Fibroblast of skin of left biceps (primary cell): ENCODE results near the gene GABRG3.
A peak's percentile ranks its signal among the peaks of the same experiment; 100 is the strongest.
"Not testable (repeated sequence)": the region's sequence is repeated elsewhere in the genome, so short reads cannot be mapped to it uniquely, and the experiment has no call there.

Source experiments
- DNase-seq, 2 experiments: peaks; one replicate each; pipeline ENCODE4 v3.0.0-alpha.2; 2013; ENCODE audit warnings: low read depth in 2 of 2

GABRG3 gene

DNA sequence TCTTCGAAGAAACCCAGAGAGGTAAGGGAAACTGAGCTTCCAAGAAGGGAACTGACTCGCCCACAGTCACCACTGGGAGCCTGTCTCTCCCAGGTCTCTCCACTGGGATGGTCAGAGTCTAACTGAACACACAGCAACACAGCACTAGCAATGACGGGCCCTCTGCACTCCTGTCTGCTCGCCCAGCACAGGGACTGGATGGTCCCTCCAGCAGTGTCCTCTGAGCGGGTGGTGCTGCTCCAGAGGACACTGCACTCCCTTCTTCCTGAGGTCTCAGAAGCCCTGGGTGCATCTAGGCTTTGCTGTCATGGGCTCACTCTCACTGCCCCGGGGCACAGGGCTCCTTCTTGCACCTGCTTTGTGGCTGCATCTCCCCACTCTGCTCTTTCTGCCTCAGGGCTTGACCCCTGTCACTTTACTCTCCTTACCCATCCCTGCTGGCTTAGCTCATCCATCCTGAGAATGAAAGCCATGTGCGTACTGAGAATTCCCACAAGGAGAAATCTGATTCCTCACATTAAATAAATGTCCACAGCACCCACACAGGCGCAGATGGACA lies 356.6 kb downstream of the GABRG3 start:
- no peak for DNase-seq

GRCh38 chr15:27328186-27328585 lies 357.2 kb downstream of the GABRG3 start:
- no peak for DNase-seq

DNA sequence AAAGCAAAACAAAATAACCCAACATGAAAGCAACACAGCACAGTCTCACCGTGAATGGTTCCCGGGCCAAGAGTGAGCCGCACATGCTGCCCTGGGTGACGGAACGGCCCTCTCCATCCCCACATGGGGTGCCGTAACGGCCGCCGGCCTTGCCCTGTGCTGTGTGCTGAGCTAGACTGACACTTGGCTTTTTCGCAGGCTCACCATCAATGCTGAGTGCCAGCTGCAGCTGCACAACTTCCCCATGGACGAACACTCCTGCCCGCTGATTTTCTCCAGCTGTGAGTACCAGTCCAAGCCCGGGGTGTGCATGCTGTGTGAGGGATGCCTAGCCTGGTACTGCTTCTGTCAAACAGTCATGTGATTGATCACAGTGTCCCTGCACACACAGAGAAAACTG lies 357.6 kb downstream of the GABRG3 start:
- DNase-seq = no peak

GRCh38 chr15:27330326-27330725 lies 359.3 kb downstream of the GABRG3 start:
- DNase-seq = no peak

DNA sequence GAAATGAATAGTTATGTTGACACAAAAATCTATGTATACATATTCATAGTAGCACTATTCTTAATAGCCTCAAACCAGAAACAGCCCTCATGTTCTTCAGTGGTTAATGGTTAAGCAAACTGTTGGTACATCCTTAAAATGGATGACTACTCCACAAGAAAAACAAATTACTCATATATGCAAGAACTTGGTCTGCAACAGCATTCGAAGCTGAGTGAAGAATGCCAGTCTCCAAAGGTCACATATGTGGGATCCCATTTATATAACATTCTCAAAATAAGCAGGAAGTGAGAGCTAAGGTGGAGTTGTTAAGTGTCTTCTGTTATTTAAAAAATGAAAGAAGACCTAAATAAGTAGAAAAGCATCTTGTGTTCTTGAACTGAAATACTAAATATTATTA lies 365.7 kb downstream of the GABRG3 start:
- DNase-seq = no peak

DNA sequence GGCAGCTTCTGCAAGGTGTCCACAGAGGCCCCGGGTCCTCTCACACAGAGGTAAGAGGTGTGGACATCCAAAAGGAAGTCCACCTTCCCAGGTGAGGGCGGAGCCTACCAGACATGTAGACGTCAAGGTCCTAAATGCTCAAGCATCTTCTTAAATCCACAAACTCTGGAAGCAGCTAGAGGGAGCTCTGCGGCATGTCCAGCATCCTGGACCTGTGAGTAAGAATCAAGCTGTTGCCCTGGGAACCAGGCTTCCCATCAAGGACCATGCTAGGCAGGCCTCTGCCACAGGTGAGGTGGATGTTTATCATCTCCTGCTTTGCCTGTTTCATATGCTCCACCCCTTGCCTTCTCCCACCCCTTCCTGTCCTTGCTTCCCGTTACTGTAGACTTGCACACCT lies 368.2 kb downstream of the GABRG3 start:
- DNase-seq = no peak

GRCh38 chr15:27341780-27342343 lies 370.9 kb downstream of the GABRG3 start:
- no peak for DNase-seq

- no peak for DNase-seq
Observed at GRCh38 chr15:27342991-27343390, 372.0 kb downstream of the GABRG3 start.

GRCh38 chr15:27352136-27352535 lies 381.2 kb downstream of the GABRG3 start:
- DNase-seq = no peak

- peak; percentile 6 to 17 for DNase-seq
Observed at GRCh38 chr15:27353856-27354255, 382.9 kb downstream of the GABRG3 start.

DNA sequence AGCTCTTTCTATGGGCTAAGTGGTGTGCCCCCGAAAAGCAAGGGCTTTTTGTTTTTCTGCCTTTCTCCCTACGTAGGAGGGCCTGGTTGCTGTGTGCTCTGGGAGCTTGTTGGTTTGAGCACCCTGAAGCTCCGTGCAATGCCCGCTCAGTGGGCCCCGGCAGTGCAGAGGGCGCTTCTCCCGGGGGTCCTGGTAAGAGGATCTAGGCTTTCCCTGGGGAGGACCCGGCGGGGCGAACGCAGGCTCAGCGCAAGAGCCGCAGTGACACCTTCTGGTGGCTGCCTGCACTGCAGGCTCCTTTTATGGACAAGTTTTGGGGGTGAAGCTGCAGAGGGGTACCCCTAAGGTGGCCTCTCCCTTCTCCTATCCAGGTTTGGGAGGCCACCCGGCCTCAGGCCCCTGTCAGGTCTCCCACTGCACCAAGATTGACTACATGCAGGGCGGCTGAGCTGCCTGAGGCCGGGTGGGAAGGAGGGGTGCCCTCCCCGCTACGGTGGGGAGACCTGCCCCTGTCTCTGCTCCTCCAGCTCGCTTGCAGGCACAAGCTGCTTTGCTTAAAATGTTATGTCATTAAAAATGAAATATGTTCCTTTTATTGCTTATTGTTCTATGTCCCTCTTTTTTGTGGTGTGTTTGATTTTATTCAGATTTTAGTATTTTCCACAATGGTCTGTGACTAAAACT lies 387.9 kb downstream of the GABRG3 start:
- DNase-seq = no peak

GRCh38 chr15:27359586-27359985 lies 388.6 kb downstream of the GABRG3 start:
- DNase-seq = no peak

- DNase-seq = no peak
Observed at GRCh38 chr15:27360316-27360715, 389.3 kb downstream of the GABRG3 start.

- no peak for DNase-seq
Observed at GRCh38 chr15:27361438-27361837, 390.5 kb downstream of the GABRG3 start.

DNA sequence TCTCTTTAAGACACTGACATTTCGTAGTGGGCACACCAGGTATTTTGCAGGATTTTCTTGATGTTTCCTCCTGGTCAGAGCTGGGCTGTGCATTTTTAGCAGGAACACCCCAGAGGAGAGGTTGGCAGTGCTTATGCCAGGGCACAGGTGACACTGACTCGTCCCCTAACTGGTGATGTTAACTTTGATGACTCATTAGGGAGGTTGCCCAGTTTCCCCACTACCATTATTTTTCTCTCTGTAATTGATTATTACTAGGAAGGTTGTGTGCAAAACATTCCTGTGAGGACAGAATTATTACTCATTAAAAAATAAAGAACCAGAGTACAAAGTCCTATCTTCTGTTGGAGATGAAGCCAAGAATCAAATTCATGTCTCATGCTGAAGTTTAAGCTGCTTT lies 394.5 kb downstream of the GABRG3 start:
- DNase-seq = no peak

DNA sequence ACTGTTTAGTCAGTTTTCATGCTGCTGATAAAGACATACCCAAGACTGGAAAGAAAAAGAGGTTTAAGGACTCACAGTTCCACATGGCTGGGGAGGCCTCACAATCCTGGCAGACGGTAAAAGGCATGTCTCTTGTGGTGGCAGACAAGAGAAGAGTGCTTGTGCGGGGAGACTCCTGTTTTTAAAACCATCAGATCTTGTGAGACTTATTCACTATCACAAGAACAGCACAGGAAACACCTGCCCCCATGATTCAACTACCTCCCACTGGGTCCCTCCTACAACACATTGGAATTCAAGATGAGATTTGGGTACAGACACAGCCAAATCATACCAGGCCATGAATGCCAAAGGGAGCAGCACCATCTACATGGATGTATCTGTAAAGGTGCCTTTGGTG lies 406.4 kb downstream of the GABRG3 start:
- DNase-seq = not testable (repeated sequence)

GRCh38 chr15:27382361-27383025 lies 411.5 kb downstream of the GABRG3 start:
- DNase-seq = no peak

DNA sequence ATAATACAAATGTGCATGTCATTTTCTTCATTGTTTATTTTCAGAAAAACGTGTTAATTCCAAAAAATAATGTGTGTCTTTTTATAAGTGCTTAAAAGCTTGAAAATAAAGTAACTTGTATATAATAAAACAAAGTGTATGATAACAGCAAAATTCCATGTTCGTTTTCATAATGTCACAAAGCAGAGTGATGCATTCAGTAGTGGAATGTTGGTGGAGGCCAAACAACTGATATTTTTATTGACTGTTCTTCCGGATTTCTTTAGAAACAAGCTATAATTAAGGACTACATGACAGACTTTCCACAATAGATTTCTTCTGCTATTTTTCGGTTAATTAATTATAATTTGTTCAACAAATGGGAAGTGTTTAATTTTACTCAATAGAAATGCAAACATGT lies 412.7 kb downstream of the GABRG3 start:
- DNase-seq = no peak

DNA sequence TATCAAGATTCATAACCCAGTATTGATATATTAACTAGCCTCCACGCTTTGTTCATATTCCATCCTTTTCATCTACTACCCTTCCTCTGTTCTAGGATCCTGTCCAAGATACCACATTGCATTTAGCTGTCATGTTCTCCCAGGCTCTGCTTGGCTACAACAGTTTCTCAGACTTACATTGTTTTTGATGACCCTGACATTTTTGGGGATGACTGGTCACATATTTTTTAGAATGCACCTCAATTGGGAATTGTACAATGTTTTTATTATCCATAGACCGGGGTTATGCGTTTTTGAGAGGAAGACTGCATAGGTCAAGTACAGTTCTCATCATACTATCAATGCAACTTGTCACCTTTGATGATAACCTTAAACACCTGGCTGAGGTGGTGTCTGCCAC lies 421.2 kb downstream of the GABRG3 start:
- DNase-seq = no peak

DNA sequence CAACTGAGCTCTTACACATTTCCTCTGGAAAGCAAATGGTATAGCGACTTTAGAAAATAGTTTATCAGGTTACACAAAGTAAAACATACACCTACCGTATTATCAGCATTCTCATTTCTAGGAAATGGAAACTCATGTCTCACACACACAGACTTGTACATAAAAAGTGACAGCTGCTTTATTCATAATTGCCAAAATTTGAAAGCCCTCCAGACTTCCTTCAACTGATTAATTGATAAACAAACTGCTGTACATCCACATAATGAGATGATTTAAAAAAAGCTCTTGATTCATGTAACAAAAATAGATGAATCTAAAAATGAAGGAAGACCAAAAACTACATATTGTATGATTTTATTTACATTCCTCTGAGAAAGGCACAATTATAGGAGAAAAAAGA lies 425.5 kb downstream of the GABRG3 start:
- no peak for DNase-seq

- no peak for DNase-seq
Observed at GRCh38 chr15:27396996-27397395, 426.0 kb downstream of the GABRG3 start.

DNA sequence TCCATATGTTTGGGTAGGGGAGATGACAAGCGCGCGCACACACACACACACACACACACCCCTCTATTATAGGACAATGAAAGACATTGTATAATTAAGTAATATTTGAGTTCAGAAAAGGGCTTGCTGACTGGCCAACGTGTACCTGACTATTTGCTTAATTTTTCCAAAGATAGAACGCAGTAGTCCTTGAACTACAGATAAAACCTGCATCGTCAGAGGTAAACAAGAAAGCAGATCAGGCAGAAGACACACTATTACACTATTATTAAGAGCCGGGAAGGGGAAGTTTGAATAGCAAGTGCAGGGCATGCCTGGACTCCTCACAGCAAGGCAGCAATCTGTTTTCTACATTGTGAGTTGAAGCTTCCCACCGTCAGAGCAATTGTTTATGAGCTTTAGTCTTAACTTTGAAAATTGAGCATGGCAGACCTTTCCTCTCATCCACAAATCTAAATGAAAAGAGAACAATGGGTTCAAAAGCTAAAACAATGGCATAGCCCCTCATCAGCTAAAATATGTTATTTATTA lies 427.7 kb downstream of the GABRG3 start:
- no peak for DNase-seq

DNA sequence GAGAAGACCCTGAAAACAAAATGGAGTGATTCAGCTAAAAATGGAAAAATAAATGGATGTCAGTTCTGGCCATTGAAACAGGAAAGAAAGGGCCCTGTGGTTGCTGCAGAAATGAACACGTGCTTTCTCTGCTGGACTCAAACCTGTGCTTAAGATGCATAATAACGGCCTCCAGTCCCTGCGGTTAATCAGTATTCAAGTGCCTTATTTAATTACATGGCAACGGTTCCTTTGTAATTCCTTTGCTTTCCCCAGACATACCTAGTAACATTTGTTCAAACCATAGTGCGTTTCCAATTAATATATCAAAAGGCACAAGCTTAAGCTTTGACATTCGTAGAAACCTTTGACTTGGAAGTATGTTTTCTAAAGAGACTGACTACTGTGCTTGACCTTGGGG lies 428.3 kb downstream of the GABRG3 start:
- DNase-seq = no peak
